ENCODE results near the gene SDK1. TPM values are rescaled to one million over a fixed set of nuclear protein-coding genes. Genes with fewer than 3 reads are reported as not detected.

Gene SDK1
- total and polyA plus RNA-seq, 2 donors (not counting 3 experiments of a cell fraction or from before 2014, with no cell fraction given) = 1.6 to 3.9 TPM

DNA sequence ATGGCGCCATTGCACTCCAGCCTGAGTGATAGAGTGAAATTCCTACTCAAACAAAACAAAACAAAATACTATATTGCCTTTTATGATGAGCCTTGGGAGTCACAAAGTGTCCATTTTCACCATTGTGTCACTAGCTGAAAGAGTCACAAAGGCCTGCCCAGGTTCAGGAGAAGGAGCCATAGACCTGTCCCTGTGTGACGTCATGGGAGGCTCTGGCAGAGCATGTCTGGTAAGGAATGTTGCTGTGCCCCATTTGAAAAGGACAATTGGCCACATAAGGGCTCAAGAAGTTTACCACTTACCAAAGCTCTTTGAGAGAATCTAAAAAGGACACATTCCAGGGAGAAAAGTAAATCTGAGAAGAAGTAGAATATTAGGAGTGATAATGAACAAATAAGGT is 367.7 kb downstream of the SDK1 start:
- no peaks in the 10 kb centered on the region for H3K9me3 ChIP-seq (replicated peaks; ENCODE audit: control insufficient read depth, insufficient read depth, low read length)
- H3K79me2 ChIP-seq (ENCODE audit: control insufficient read depth, insufficient read depth, low read length) = no peaks in the 10 kb centered on the region
- ChIA-PET POLR2A (no interaction called here), CTCF (interaction anchor here (1.6 kb wide), 1 partner anchor 14 kb away, joined by 3 read pairs; no protein-coding TSS in a partner anchor)
- dilution Hi-C loops (cut with MboI; ENCODE audit: extremely low pct_ligation_motif_present, low sequenced_read_pairs) = no loop called here
- H3K36me3 ChIP-seq (ENCODE audit: control insufficient read depth in 2 of 2, extremely low read depth in 1 of 2, insufficient read depth in 2 of 2, low read length in 2 of 2) = no peaks in the 10 kb centered on the region
- H3K9me1 ChIP-seq (replicated peaks; ENCODE audit: control insufficient read depth, extremely low read depth, insufficient read depth, low read length) = no peaks in the 10 kb centered on the region
- H3K4me2 ChIP-seq (ENCODE audit: insufficient read depth, low read length) = no peak overlapping the region
- DNase-seq (ENCODE audit: low read depth, low spot score) = no peak
- no peak for FAIRE-seq
- H4K20me1 ChIP-seq (replicated peaks; ENCODE audit: control insufficient read depth, extremely low read depth, insufficient read depth, low read length) = no peaks in the 10 kb centered on the region
- H3K4me1 ChIP-seq (ENCODE audit: control insufficient read depth, extremely low read depth, insufficient read depth, low read length) = no peaks in the 10 kb centered on the region
- no TSS peak for BruUV-seq (replicated peaks)
- H3K27me3 ChIP-seq (ENCODE audit: control insufficient read depth in 2 of 2, insufficient read depth in 2 of 2, low read length in 2 of 2) = no peaks in the 10 kb centered on the region
- intact Hi-C loops (cut with micrococcal nuclease) = no loop called here
- no peak overlapping the region for H2AFZ ChIP-seq (ENCODE audit: low read depth, low read length)
- H3K27ac ChIP-seq (ENCODE audit: insufficient read depth, low read depth, low read length) = no peak overlapping the region
- H3K4me3 ChIP-seq (replicated peaks in 1 of 3; ENCODE audit: insufficient read depth in 1 of 3, low read depth in 1 of 3, low read length in 3 of 3) = no peak overlapping the region
- TF ChIP-seq FOS (IDR thresholded peaks at IDR 0.05; ENCODE audit: borderline replicate concordance, insufficient read depth, low read length) (no peak), CTCF (IDR thresholded peaks at IDR 0.05; ENCODE audit: extremely low read depth in 1 of 2, insufficient read depth in 1 of 2, low read depth in 1 of 2, low read length in 2 of 2) (no peak), MYC (IDR thresholded peaks at IDR 0.05; ENCODE audit: low read depth, low read length) (no peak), JUN (IDR thresholded peaks at IDR 0.05; ENCODE audit: borderline replicate concordance, insufficient read depth, insufficient read length, low read depth) (no peak)
- TF ChIP-seq, protein P1, sequence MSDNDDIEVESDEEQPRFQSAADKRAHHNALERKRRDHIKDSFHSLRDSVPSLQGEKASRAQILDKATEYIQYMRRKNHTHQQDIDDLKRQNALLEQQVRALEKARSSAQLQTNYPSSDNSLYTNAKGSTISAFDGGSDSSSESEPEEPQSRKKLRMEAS (IDR thresholded peaks at IDR 0.05; ENCODE audit: insufficient read depth, insufficient read length) = no peak
- H3K9ac ChIP-seq (replicated peaks; ENCODE audit: extremely low read depth, insufficient read depth, low read length) = no peak overlapping the region

- no peak overlapping the region for H3K4me2 ChIP-seq (ENCODE audit: insufficient read depth, low read length)
- no peak overlapping the region for H3K27ac ChIP-seq (ENCODE audit: insufficient read depth, low read depth, low read length)
- FAIRE-seq = no peak
- no peaks in the 10 kb centered on the region for H4K20me1 ChIP-seq (replicated peaks; ENCODE audit: control insufficient read depth, extremely low read depth, insufficient read depth, low read length)
- no peaks in the 10 kb centered on the region for H3K9me3 ChIP-seq (replicated peaks; ENCODE audit: control insufficient read depth, insufficient read depth, low read length)
- H3K4me1 ChIP-seq (ENCODE audit: control insufficient read depth, extremely low read depth, insufficient read depth, low read length) = no peaks in the 10 kb centered on the region
- no TSS peak for BruUV-seq (replicated peaks)
- no peaks in the 10 kb centered on the region for H3K9me1 ChIP-seq (replicated peaks; ENCODE audit: control insufficient read depth, extremely low read depth, insufficient read depth, low read length)
- TF ChIP-seq GATA2 (IDR thresholded peaks at IDR 0.05; ENCODE audit: insufficient read depth, insufficient read length, low read depth, low read length) (no peak), MYC (IDR thresholded peaks at IDR 0.05; ENCODE audit: low read depth, low read length) (no peak), POLR2A (IDR thresholded peaks at IDR 0.05; ENCODE audit: low read depth, low read length) (no peak), JUN (IDR thresholded peaks at IDR 0.05; ENCODE audit: borderline replicate concordance, insufficient read depth, insufficient read length, low read depth) (no peak), CTCF (IDR thresholded peaks at IDR 0.05; ENCODE audit: extremely low read depth in 1 of 2, insufficient read depth in 1 of 2, low read depth in 1 of 2, low read length in 2 of 2) (no peak), FOS (IDR thresholded peaks at IDR 0.05; ENCODE audit: borderline replicate concordance, insufficient read depth, low read length) (no peak), POLR2AphosphoS5 (IDR thresholded peaks at IDR 0.05; ENCODE audit: insufficient read depth, low read depth, low read length) (no peak), EZH2 (IDR thresholded peaks at IDR 0.05; ENCODE audit: borderline replicate concordance, low read depth, low read length, severe bottlenecking) (no peak)
- TF ChIP-seq, protein P1 (IDR thresholded peaks at IDR 0.05; ENCODE audit: insufficient read depth, insufficient read length) = no peak
- no peak overlapping the region for H2AFZ ChIP-seq (ENCODE audit: low read depth, low read length)
- H3K9ac ChIP-seq (replicated peaks; ENCODE audit: extremely low read depth, insufficient read depth, low read length) = no peak overlapping the region
- POLR2A ChIA-PET = no interaction called here
- no peaks in the 10 kb centered on the region for H3K79me2 ChIP-seq (ENCODE audit: control insufficient read depth, insufficient read depth, low read length)
- CTCF ChIA-PET = no interaction called here
- no peaks in the 10 kb centered on the region for H3K36me3 ChIP-seq (ENCODE audit: control insufficient read depth in 2 of 2, extremely low read depth in 1 of 2, insufficient read depth in 2 of 2, low read length in 2 of 2)
- no peak overlapping the region for H3K4me3 ChIP-seq (replicated peaks in 1 of 3; ENCODE audit: insufficient read depth in 1 of 3, low read depth in 1 of 3, low read length in 3 of 3)
- dilution Hi-C loops (cut with MboI; ENCODE audit: extremely low pct_ligation_motif_present, low sequenced_read_pairs) = no loop called here
- no peak for DNase-seq (ENCODE audit: low read depth, low spot score)
- H3K27me3 ChIP-seq (ENCODE audit: control insufficient read depth in 2 of 2, insufficient read depth in 2 of 2, low read length in 2 of 2) = no peaks in the 10 kb centered on the region
- intact Hi-C loops (cut with micrococcal nuclease) = loop anchor here (10.0 kb wide), 2 partner anchors 276 to 806 kb away; no protein-coding TSS in a partner anchor
These were observed 369.8 kb downstream of the SDK1 start for GRCh38 chr7:3670898-3671297.

Measured in endothelial cell of umbilical vein (primary cell).